ENCODE measurements around the gene LNX2. TPM values are rescaled to one million over a fixed set of nuclear protein-coding genes. Genes with fewer than 3 reads are reported as not detected.

The LNX2 gene
- total and polyA plus RNA-seq, 2 of the 4 experiments (the other 2 are of a cell fraction): 3.1 to 7.2 TPM

GRCh38 chr13:27595055-27595811 lies 25.1 kb downstream of the LNX2 start (continued):
- TF ChIP-seq RAD21 (IDR thresholded peaks at IDR 0.05; ENCODE audit: low read length): no peak

GRCh38 chr13:27593267-27593666 lies 27.1 kb downstream of the LNX2 start:
- intact Hi-C loops (cut with micrococcal nuclease) (no loop called here), in situ Hi-C loops (cut with MboI; ENCODE audit: low sequenced_read_pairs) (no loop called here), dilution Hi-C loops (cut with HindIII; ENCODE audit: low sequenced_read_pairs, unreplicated experiment) (no loop called here)
- Histone ChIP-seq H3K9me1 (ENCODE audit: insufficient read depth, low read length) (peaks cover 3% of the 10 kb centered on the region; the same call in 1 of the 2 replicates), H3K27me3 (ENCODE audit: control insufficient read depth, insufficient read depth, low read length) (no peaks in the 10 kb centered on the region), H2AK9ac (replicated peaks; ENCODE audit: low read depth, low read length, poor library complexity) (no peak overlapping the region), H3K23ac (ENCODE audit: low read depth, low read length) (no peak overlapping the region), H3K4me2 (ENCODE audit: low read depth, low read length) (no peak overlapping the region), H3K4me1 (ENCODE audit: control insufficient read depth, insufficient read depth, low read length) (0 out of 2 replicates have a peak, but pooled peaks cover 2% of the 10 kb centered on the region), H2AK5ac (ENCODE audit: low read depth, low read length) (no peak overlapping the region), H4K20me1 (ENCODE audit: insufficient read depth, low read length) (no peaks in the 10 kb centered on the region), H2BK120ac (ENCODE audit: low read depth, low read length) (no peak overlapping the region), H3K18ac (ENCODE audit: low read depth, low read length) (no peak overlapping the region), H4K91ac (ENCODE audit: insufficient read depth, low read depth, low read length) (no peak overlapping the region), H3K14ac (replicated peaks; ENCODE audit: low read depth, low read length) (no peak overlapping the region), H3K9me3 (ENCODE audit: control insufficient read depth, insufficient read depth, low read length) (no peaks in the 10 kb centered on the region), H2BK15ac (ENCODE audit: low read depth, low read length) (no peak overlapping the region), H3K79me1 (ENCODE audit: low read depth in 1 of 2, low read length in 2 of 2) (peaks cover 24% of the 10 kb centered on the region in 2 experiments; a peak in 3 of 4 replicates), H3K56ac (ENCODE audit: extremely low read depth, insufficient read depth, low read length) (no peak overlapping the region), H3K27ac (ENCODE audit: insufficient read depth, low read length) (no peak overlapping the region), H2AFZ (replicated peaks; ENCODE audit: low read length, poor library complexity) (no peak overlapping the region), H3K36me3 (ENCODE audit: control insufficient read depth, insufficient read depth, low read length) (no peaks in the 10 kb centered on the region), H2BK5ac (ENCODE audit: low read depth, low read length, poor library complexity, severe bottlenecking) (no peak overlapping the region), H2BK20ac (ENCODE audit: low read depth, low read length) (no peak overlapping the region), H3K4me3 (ENCODE audit: insufficient read depth, low read depth, low read length) (no peak overlapping the region), H3K4ac (ENCODE audit: low read depth, low read length) (no peak overlapping the region), H4K5ac (ENCODE audit: low read depth, low read length) (no peak overlapping the region), H4K8ac (ENCODE audit: low read depth in 2 of 2, low read length in 2 of 2) (no peak overlapping the region), H3K9ac (ENCODE audit: low read depth, low read length) (no peak overlapping the region)
- ChIA-PET CTCF (no interaction called here), POLR2A (ENCODE audit: unreplicated experiment) (no interaction called here)
- DNase-seq (no peak), ATAC-seq (ENCODE audit: low read depth) (no peak)
- WGBS, 2 experiments (ENCODE audit: extremely low coverage in 2 of 2, insufficient read length in 1 of 2): 57 to 100% methylated on average over 1 of the region's 3 CpGs
- no TSS peak for BruUV-seq (replicated peaks)
- TF ChIP-seq CTCF (conservative IDR thresholded peaks at IDR 0.05; ENCODE audit: low read depth, low read length) (no peak), CHD1 (IDR thresholded peaks at IDR 0.05; ENCODE audit: low read depth, low read length) (no peak), USF2 (IDR thresholded peaks at IDR 0.05; ENCODE audit: low read depth, low read length) (no peak), SMC3 (IDR thresholded peaks at IDR 0.05; ENCODE audit: low read depth, low read length) (no peak), NFE2L2 (IDR thresholded peaks at IDR 0.05; ENCODE audit: low read depth, low read length) (no peak), BHLHE40 (IDR thresholded peaks at IDR 0.05; ENCODE audit: low read depth, low read length) (no peak), MAZ (IDR thresholded peaks at IDR 0.05; ENCODE audit: borderline replicate concordance, low read depth, low read length) (no peak), ELK1 (IDR thresholded peaks at IDR 0.05; ENCODE audit: borderline replicate concordance, low read depth, low read length) (no peak), MAFK (IDR thresholded peaks at IDR 0.05; ENCODE audit: low read depth, low read length) (no peak), RCOR1 (IDR thresholded peaks at IDR 0.05; ENCODE audit: insufficient replicate concordance, low read length) (no peak), MXI1 (IDR thresholded peaks at IDR 0.05; ENCODE audit: borderline replicate concordance, low read depth, low read length) (no peak), CEBPB (IDR thresholded peaks at IDR 0.05; ENCODE audit: low read depth, low read length) (no peak)
